ENCODE measurements around the gene DIS3L2.
"Not testable (repeated sequence)": the region's sequence is repeated elsewhere in the genome, so short reads cannot be mapped to it uniquely, and the experiment has no call there.

Gene DIS3L2

GRCh38 chr2:231929961-231930592 is 31.4 kb upstream of the DIS3L2 start:
- DNase-seq = no peak

GRCh38 chr2:231930593-231931281 is 30.8 kb upstream of the DIS3L2 start:
- no peak for DNase-seq

- no peak for DNase-seq
Measured at GRCh38 chr2:231931481-231931915, 30.0 kb upstream of the DIS3L2 start.

- no peak for DNase-seq
Measured at GRCh38 chr2:231932711-231932970, 28.9 kb upstream of the DIS3L2 start.

- DNase-seq = no peak
Measured at GRCh38 chr2:231932985-231933915, 28.3 kb upstream of the DIS3L2 start.

- no peak for DNase-seq
Measured at GRCh38 chr2:231933916-231934401, 27.6 kb upstream of the DIS3L2 start.

- no peak for DNase-seq
Measured at GRCh38 chr2:231934441-231935206, 26.9 kb upstream of the DIS3L2 start.

GRCh38 chr2:231935207-231935524 is 26.3 kb upstream of the DIS3L2 start:
- DNase-seq = no peak

- DNase-seq = no peak
Measured at GRCh38 chr2:231935815-231936214, 25.7 kb upstream of the DIS3L2 start.

- DNase-seq = no peak
Measured at GRCh38 chr2:231936491-231936890, 25.0 kb upstream of the DIS3L2 start.

- no peak for DNase-seq
Measured at GRCh38 chr2:231937057-231937456, 24.5 kb upstream of the DIS3L2 start.

GRCh38 chr2:231939022-231939421 is 22.5 kb upstream of the DIS3L2 start:
- no peak for DNase-seq

- no peak for DNase-seq
Measured at GRCh38 chr2:231940795-231941194, 20.7 kb upstream of the DIS3L2 start.

GRCh38 chr2:231941673-231942072 is 19.8 kb upstream of the DIS3L2 start:
- no peak for DNase-seq

- DNase-seq = no peak
Measured at GRCh38 chr2:231942180-231942579, 19.3 kb upstream of the DIS3L2 start.

- DNase-seq = no peak
Measured at GRCh38 chr2:231946241-231946814, 15.2 kb upstream of the DIS3L2 start.

GRCh38 chr2:231947112-231947511 is 14.4 kb upstream of the DIS3L2 start:
- not testable (repeated sequence) for DNase-seq

GRCh38 chr2:231947694-231948093 is 13.8 kb upstream of the DIS3L2 start:
- no peak for DNase-seq

- DNase-seq = no peak
Measured at GRCh38 chr2:231951452-231952035, 10.0 kb upstream of the DIS3L2 start.

GRCh38 chr2:231955758-231956472 is 5.6 kb upstream of the DIS3L2 start:
- DNase-seq = no peak

- DNase-seq = no peak
Measured at GRCh38 chr2:231957913-231958763, 3.4 kb upstream of the DIS3L2 start.
